Calu3 (cell line): ENCODE results near the gene ABR. TPM values are rescaled to one million over a fixed set of nuclear protein-coding genes. Genes with fewer than 3 reads are reported as not detected.
"Not testable (repeated sequence)": the region's sequence is repeated elsewhere in the genome, so short reads cannot be mapped to it uniquely, and the experiment has no call there.

Experiments
- BruUV-seq: library from RNA; stranded (reverse); fragments of 400-500 nt; replicated peaks from 2 replicates; lab custom pipeline; 2021; lab: Mats Ljungman, UMichigan
- CTCF ChIA-PET: fragments of 300-600 bp; sonication (Branson Sonifier 250); formaldehyde crosslinking; loops from one replicate; lab custom pipeline; 2022; ENCODE audit warnings: antibody characterized with exemption; lab: Charles Lee
- DNase-seq: peaks from one replicate; pipeline ENCODE4 v3.0.0; 2022
- H3K27ac Mint-ChIP-seq: one replicate; pipeline ENCODE4 v1.8.0; 2022; ENCODE audit warnings: mixed read lengths; ENCODE audit not compliant: unreplicated experiment
- H3K27me3 Mint-ChIP-seq: one replicate; pipeline ENCODE4 v1.8.0; 2022; ENCODE audit warnings: mixed read lengths; ENCODE audit not compliant: unreplicated experiment
- H3K36me3 Mint-ChIP-seq: one replicate; pipeline ENCODE4 v1.8.0; 2022; ENCODE audit warnings: mild to moderate bottlenecking, moderate library complexity, mixed read lengths; ENCODE audit not compliant: insufficient read depth, unreplicated experiment
- H3K4me1 Mint-ChIP-seq: one replicate; pipeline ENCODE4 v1.8.0; 2022; ENCODE audit warnings: mild to moderate bottlenecking, low read depth, mixed read lengths; ENCODE audit not compliant: unreplicated experiment
- H3K4me3 Mint-ChIP-seq: one replicate; pipeline ENCODE4 v1.8.0; 2022; ENCODE audit warnings: mild to moderate bottlenecking, low read depth, moderate library complexity, mixed read lengths; ENCODE audit not compliant: unreplicated experiment
- H3K9me3 Mint-ChIP-seq: one replicate; pipeline ENCODE4 v1.8.0; 2022; ENCODE audit warnings: low read depth, mixed read lengths; ENCODE audit not compliant: unreplicated experiment
- intact Hi-C: fragments of 100-400 bp; cut with micrococcal nuclease; formaldehyde crosslinking; loops from one replicate; pipeline ENCODE4 v1.10.0; 2022; ENCODE audit not compliant: unreplicated experiment
- total RNA-seq: library from RNA; stranded (reverse); gene quantifications from 2 replicates; pipeline ENCODE4 v1.2.3, GENCODE V29; 2022
- TF ChIP-seq, protein P1 (sequence below): fragments of 200-600 bp; IDR thresholded peaks from one replicate; pipeline ENCODE4 v1.8.0; 2022; ENCODE audit warnings: antibody characterized with exemption; ENCODE audit not compliant: unreplicated experiment

Gene ABR
- total RNA-seq, 1 experiment from 2014 or later = 92.7 TPM

- intact Hi-C loops = no loop called here
- peaks cover 8% of the 10 kb centered on the region for H3K4me1 Mint-ChIP-seq
- peaks cover 40% of the 10 kb centered on the region for H3K36me3 Mint-ChIP-seq
- H3K27ac Mint-ChIP-seq = no peak overlapping the region
- no peak overlapping the region for H3K4me3 Mint-ChIP-seq
- no peaks in the 10 kb centered on the region for H3K27me3 Mint-ChIP-seq
- CTCF ChIA-PET = no interaction called here
- BruUV-seq = no TSS peak
- TF ChIP-seq, protein P1, sequence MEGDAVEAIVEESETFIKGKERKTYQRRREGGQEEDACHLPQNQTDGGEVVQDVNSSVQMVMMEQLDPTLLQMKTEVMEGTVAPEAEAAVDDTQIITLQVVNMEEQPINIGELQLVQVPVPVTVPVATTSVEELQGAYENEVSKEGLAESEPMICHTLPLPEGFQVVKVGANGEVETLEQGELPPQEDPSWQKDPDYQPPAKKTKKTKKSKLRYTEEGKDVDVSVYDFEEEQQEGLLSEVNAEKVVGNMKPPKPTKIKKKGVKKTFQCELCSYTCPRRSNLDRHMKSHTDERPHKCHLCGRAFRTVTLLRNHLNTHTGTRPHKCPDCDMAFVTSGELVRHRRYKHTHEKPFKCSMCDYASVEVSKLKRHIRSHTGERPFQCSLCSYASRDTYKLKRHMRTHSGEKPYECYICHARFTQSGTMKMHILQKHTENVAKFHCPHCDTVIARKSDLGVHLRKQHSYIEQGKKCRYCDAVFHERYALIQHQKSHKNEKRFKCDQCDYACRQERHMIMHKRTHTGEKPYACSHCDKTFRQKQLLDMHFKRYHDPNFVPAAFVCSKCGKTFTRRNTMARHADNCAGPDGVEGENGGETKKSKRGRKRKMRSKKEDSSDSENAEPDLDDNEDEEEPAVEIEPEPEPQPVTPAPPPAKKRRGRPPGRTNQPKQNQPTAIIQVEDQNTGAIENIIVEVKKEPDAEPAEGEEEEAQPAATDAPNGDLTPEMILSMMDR = no peak
- DNase-seq = no peak
- no peaks in the 10 kb centered on the region for H3K9me3 Mint-ChIP-seq
These were observed 102.2 kb downstream of the ABR start for GRCh38 chr17:1077581-1077985.

- Mint-ChIP-seq H3K9me3 (no peaks in the 10 kb centered on the region), H3K4me3 (no peak overlapping the region), H3K27me3 (no peaks in the 10 kb centered on the region), H3K27ac (no peak overlapping the region), H3K36me3 (peaks cover 47% of the 10 kb centered on the region), H3K4me1 (peaks cover 8% of the 10 kb centered on the region)
- TF ChIP-seq, protein P1 = no peak
- intact Hi-C loops = no loop called here
- no TSS peak for BruUV-seq
- CTCF ChIA-PET = no interaction called here
- no peak for DNase-seq
These were observed 102.8 kb downstream of the ABR start for GRCh38 chr17:1076982-1077302.

DNA sequence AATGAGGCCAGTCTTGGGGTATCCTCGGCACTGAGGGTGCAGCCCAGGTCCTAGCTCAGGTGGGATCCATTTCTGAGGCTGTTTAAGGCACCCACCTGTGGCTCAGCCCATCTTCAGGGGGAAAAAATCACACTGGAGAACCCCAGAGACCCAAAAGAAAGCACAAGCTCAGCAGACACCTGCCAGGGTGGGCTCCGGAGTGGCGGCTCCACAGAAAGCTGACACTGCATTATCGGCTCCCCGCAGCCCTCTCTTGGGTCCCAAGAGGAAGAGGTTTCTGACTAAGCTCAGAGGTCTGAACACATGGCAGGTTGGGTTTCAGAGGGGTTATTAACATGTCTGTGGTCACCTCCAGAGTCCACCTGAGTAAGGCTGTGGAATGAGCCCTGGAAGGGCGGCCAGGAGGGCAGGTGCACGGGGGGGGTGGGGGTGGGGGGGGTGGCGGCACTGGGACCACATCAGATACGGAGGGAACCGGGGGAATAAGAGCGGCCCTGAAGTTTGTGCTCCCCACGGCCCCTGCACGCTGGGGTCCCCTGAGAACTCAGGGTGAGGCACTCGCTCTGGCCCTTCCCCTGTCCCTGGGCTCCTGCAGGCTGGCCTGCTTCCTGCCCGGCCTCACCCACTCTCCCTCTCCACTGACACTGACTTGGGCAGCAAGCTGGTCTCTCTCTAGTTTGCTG lies 103.3 kb downstream of the ABR start:
- Mint-ChIP-seq H3K27ac (no peak overlapping the region), H3K9me3 (no peaks in the 10 kb centered on the region), H3K36me3 (peaks cover 48% of the 10 kb centered on the region), H3K4me3 (no peak overlapping the region), H3K4me1 (peaks cover 8% of the 10 kb centered on the region), H3K27me3 (no peaks in the 10 kb centered on the region)
- CTCF ChIA-PET = no interaction called here
- intact Hi-C loops = no loop called here
- TF ChIP-seq, protein P1 = no peak
- BruUV-seq = no TSS peak
- no peak for DNase-seq

- BruUV-seq = no TSS peak
- Mint-ChIP-seq H3K9me3 (no peaks in the 10 kb centered on the region), H3K4me1 (no peaks in the 10 kb centered on the region), H3K27ac (no peak overlapping the region), H3K36me3 (peaks cover 46% of the 10 kb centered on the region), H3K4me3 (no peak overlapping the region), H3K27me3 (no peaks in the 10 kb centered on the region)
- intact Hi-C loops = no loop called here
- CTCF ChIA-PET = no interaction called here
- TF ChIP-seq, protein P1 = no peak
- DNase-seq = no peak
These were observed 104.7 kb downstream of the ABR start for GRCh38 chr17:1074886-1075605.

DNA sequence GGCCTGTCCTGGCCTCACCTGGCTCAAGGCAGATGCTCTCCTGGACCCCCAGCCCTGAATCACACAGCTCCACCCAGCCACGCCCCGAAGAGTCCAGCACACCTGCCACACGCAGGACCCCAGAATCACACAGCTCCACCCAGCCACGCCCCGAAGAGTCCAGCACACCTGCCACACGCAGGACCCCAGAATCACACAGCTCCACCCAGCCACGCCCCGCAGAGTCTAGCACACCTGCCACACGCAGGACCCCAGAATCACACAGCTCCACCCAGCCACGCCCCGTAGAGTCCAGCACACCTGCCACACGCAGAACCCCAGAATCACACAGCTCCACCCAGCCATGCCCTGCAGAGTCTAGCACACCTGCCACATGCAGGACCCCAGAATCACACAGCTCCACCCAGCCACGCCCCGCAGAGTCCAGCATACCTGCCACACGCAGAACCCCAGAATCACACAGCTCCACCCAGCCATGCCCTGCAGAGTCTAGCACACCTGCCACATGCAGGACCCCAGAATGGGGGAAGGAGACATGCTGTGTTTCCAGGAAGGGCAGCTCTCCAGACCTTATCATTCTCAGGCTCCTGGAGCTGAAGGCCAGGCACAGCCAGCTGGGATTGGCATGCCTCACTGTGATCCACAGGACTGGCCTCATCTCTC lies 105.7 kb downstream of the ABR start:
- H3K9me3 Mint-ChIP-seq, intact Hi-C loops, DNase-seq, BruUV-seq, H3K27me3 Mint-ChIP-seq, H3K4me1 Mint-ChIP-seq, H3K4me3 Mint-ChIP-seq, H3K27ac Mint-ChIP-seq, CTCF ChIA-PET: not testable (repeated sequence)
- H3K36me3 Mint-ChIP-seq = peaks cover 38% of the 10 kb centered on the region
